ENCODE data around the gene IFT88. TPM values are rescaled to one million over a fixed set of nuclear protein-coding genes. Genes with fewer than 3 reads are reported as not detected.

IFT88 gene
- total RNA-seq, 1 experiment from 2014 or later, result 11.9 TPM

GRCh38 chr13:20547479-20547908, 19.5 kb upstream of the IFT88 start:
- H3K4me3 ChIP-seq (ENCODE audit: low read length), result no peak overlapping the region
- no peak for ATAC-seq
- no peaks in the 10 kb centered on the region for H3F3A ChIP-seq (ENCODE audit: low read length, unreplicated experiment)
- no peak for DNase-seq
- no peaks in the 10 kb centered on the region for H3K4me1 ChIP-seq (ENCODE audit: insufficient read depth, low read length)
- H3K9ac ChIP-seq (ENCODE audit: low read length), result no peak overlapping the region
- H3K9me3 ChIP-seq (ENCODE audit: low read length), result no peaks in the 10 kb centered on the region
- POLR2A ChIA-PET (ENCODE audit: unreplicated experiment), result no interaction called here
- no peak overlapping the region for H3K27ac ChIP-seq (ENCODE audit: low read length)
- no peaks in the 10 kb centered on the region for H3K27me3 ChIP-seq (ENCODE audit: low read length)
- no peak overlapping the region for H3K4me2 ChIP-seq (ENCODE audit: low read length)
- intact Hi-C loops (cut with micrococcal nuclease), result no loop called here
- BruUV-seq (replicated peaks), result no TSS peak
- H3K79me2 ChIP-seq (ENCODE audit: low read length), result no peaks in the 10 kb centered on the region
- no peak overlapping the region for H2AFZ ChIP-seq (ENCODE audit: low read length)
- no peaks in the 10 kb centered on the region for H3K36me3 ChIP-seq (ENCODE audit: low read depth, low read length)
- CTCF ChIA-PET, result no interaction called here
- H4K20me1 ChIP-seq (ENCODE audit: low read length), result no peaks in the 10 kb centered on the region
- TF ChIP-seq EZH2 (IDR thresholded peaks at IDR 0.05; ENCODE audit: low read length, unreplicated experiment), result no peak
- no peak for TF ChIP-seq EZH2phosphoT487 (IDR thresholded peaks at IDR 0.05; ENCODE audit: borderline replicate concordance, low read length)
- TF ChIP-seq CTCF (conservative IDR thresholded peaks at IDR 0.05; ENCODE audit: low read depth, low read length), result no peak
- no peaks in the 10 kb centered on the region for H3K9me2 ChIP-seq (replicated peaks; ENCODE audit: low read length)

- CTCF ChIA-PET, result no interaction called here
- no TSS peak for BruUV-seq (replicated peaks)
- H4K20me1 ChIP-seq (ENCODE audit: low read length), result no peaks in the 10 kb centered on the region
These were observed 16.2 kb upstream of the IFT88 start for GRCh38 chr13:20550799-20551198.

More at GRCh38 chr13:20550799-20551198, 16.2 kb upstream of the IFT88 start:
- Histone ChIP-seq H3K9me3 (ENCODE audit: low read length) (no peaks in the 10 kb centered on the region), H3K4me2 (ENCODE audit: low read length) (no peak overlapping the region), H3K27ac (ENCODE audit: low read length) (no peak overlapping the region), H3K9ac (ENCODE audit: low read length) (no peak overlapping the region), H3K79me2 (ENCODE audit: low read length) (no peaks in the 10 kb centered on the region), H2AFZ (ENCODE audit: low read length) (no peak overlapping the region), H3F3A (ENCODE audit: low read length, unreplicated experiment) (no peaks in the 10 kb centered on the region), H3K9me2 (replicated peaks; ENCODE audit: low read length) (no peaks in the 10 kb centered on the region), H3K4me1 (ENCODE audit: insufficient read depth, low read length) (no peaks in the 10 kb centered on the region), H3K27me3 (ENCODE audit: low read length) (no peaks in the 10 kb centered on the region), H3K4me3 (ENCODE audit: low read length) (no peak overlapping the region), H3K36me3 (ENCODE audit: low read depth, low read length) (no peaks in the 10 kb centered on the region)
- no peak for TF ChIP-seq EZH2phosphoT487 (IDR thresholded peaks at IDR 0.05; ENCODE audit: borderline replicate concordance, low read length)
- TF ChIP-seq CTCF (conservative IDR thresholded peaks at IDR 0.05; ENCODE audit: low read depth, low read length), result 0 out of 2 replicates have a peak, but pooled peaks have one; percentile 26
- no peak for TF ChIP-seq EZH2 (IDR thresholded peaks at IDR 0.05; ENCODE audit: low read length, unreplicated experiment)
- intact Hi-C loops (cut with micrococcal nuclease), result loop anchor here (1.0 to 2.0 kb wide), 2 partner anchors 56 to 368 kb away; no protein-coding TSS in a partner anchor
- peak; percentile 19 for DNase-seq
- POLR2A ChIA-PET (ENCODE audit: unreplicated experiment), result no interaction called here
- ATAC-seq, result peak; percentile 43
